Measurements from ENCODE around the gene HM13. TPM values are rescaled to one million over a fixed set of nuclear protein-coding genes. Genes with fewer than 3 reads are reported as not detected.
"Not testable (repeated sequence)": the region's sequence is repeated elsewhere in the genome, so short reads cannot be mapped to it uniquely, and the experiment has no call there.

HM13 gene
- total RNA-seq, 1 donor from 2014 or later, result 43.7 TPM

GRCh38 chr20:31574986-31575385, 60.7 kb downstream of the HM13 start:
- intact Hi-C loops (cut with DNase I), result loop anchor here (5.0 kb wide), 1 partner anchor 147 kb away; the partner anchor contains the start of gene BCL2L1
- DNase-seq (ENCODE audit: low spot score), result not testable (repeated sequence)

GRCh38 chr20:31576751-31577150, 62.5 kb downstream of the HM13 start:
- DNase-seq (ENCODE audit: low spot score), result no peak
- intact Hi-C loops (cut with DNase I), result no loop called here

- no peak for DNase-seq (ENCODE audit: low spot score)
- intact Hi-C loops (cut with DNase I), result no loop called here
These were observed 63.0 kb downstream of the HM13 start for GRCh38 chr20:31577194-31577593.

GRCh38 chr20:31578448-31579138, 64.4 kb downstream of the HM13 start:
- intact Hi-C loops (cut with DNase I), result no loop called here
- DNase-seq (ENCODE audit: low spot score), result no peak

GRCh38 chr20:31579245-31579644, 65.0 kb downstream of the HM13 start:
- intact Hi-C loops (cut with DNase I), result no loop called here
- no peak for DNase-seq (ENCODE audit: low spot score)

GRCh38 chr20:31579941-31580651, 65.9 kb downstream of the HM13 start:
- intact Hi-C loops (cut with DNase I); DNase-seq (ENCODE audit: low spot score): not testable (repeated sequence)

- intact Hi-C loops (cut with DNase I), result no loop called here
- DNase-seq (ENCODE audit: low spot score), result no peak
These were observed 66.5 kb downstream of the HM13 start for GRCh38 chr20:31580706-31581105.

GRCh38 chr20:31581391-31581790, 67.1 kb downstream of the HM13 start:
- no peak for DNase-seq (ENCODE audit: low spot score)
- intact Hi-C loops (cut with DNase I), result no loop called here

GRCh38 chr20:31587545-31588389, 73.5 kb downstream of the HM13 start:
- peak; percentile 88 for DNase-seq (ENCODE audit: low spot score)
- intact Hi-C loops (cut with DNase I), result loop anchor here (1.0 kb wide), 1 partner anchor 14 kb away; no protein-coding TSS in a partner anchor

GRCh38 chr20:31590717-31591225, 76.5 kb downstream of the HM13 start:
- DNase-seq (ENCODE audit: low spot score), result no peak
- intact Hi-C loops (cut with DNase I), result no loop called here

GRCh38 chr20:31593221-31594001, 79.2 kb downstream of the HM13 start:
- no peak for DNase-seq (ENCODE audit: low spot score)
- intact Hi-C loops (cut with DNase I), result loop anchor here (2.0 kb wide), 1 partner anchor 21 kb away; no protein-coding TSS in a partner anchor

GRCh38 chr20:31594002-31594557, 79.8 kb downstream of the HM13 start:
- DNase-seq (ENCODE audit: low spot score), result no peak
- intact Hi-C loops (cut with DNase I), result loop anchor here (2.0 kb wide), 1 partner anchor 21 kb away; no protein-coding TSS in a partner anchor

- DNase-seq (ENCODE audit: low spot score), result peak; percentile 90
- intact Hi-C loops (cut with DNase I), result loop anchor here (2.0 kb wide), 1 partner anchor 22 kb away; no protein-coding TSS in a partner anchor
These were observed 80.5 kb downstream of the HM13 start for GRCh38 chr20:31594558-31595379.

GRCh38 chr20:31595380-31595653, 81.1 kb downstream of the HM13 start:
- DNase-seq (ENCODE audit: low spot score), result no peak
- intact Hi-C loops (cut with DNase I), result loop anchor here (2.0 kb wide), 1 partner anchor 23 kb away; no protein-coding TSS in a partner anchor

GRCh38 chr20:31595654-31596411, 81.6 kb downstream of the HM13 start:
- DNase-seq (ENCODE audit: low spot score), result peak; percentile 92
- intact Hi-C loops (cut with DNase I), result loop anchor here (1.0 to 2.0 kb wide), 2 partner anchors 12 to 23 kb away; no protein-coding TSS in a partner anchor

- intact Hi-C loops (cut with DNase I), result loop anchor here (1.0 kb wide), 1 partner anchor 12 kb away; no protein-coding TSS in a partner anchor
- not testable (repeated sequence) for DNase-seq (ENCODE audit: low spot score)
These were observed 82.1 kb downstream of the HM13 start for GRCh38 chr20:31596412-31596715.

GRCh38 chr20:31596831-31597480, 82.7 kb downstream of the HM13 start:
- intact Hi-C loops (cut with DNase I), result loop anchor here (1.0 kb wide), 1 partner anchor 11 kb away; no protein-coding TSS in a partner anchor
- no peak for DNase-seq (ENCODE audit: low spot score)
